H1 (cell line): Measurements from ENCODE around the gene KLC4.

ENCODE experiments used
- BRCA1 ChIP-seq: IDR thresholded peaks from 2 replicates; pipeline ENCODE4 v1.6.1; 2012; ENCODE audit warnings: low read depth, low read length, improper control_type of control experiment
- EP300 ChIP-seq, 2 experiments: IDR thresholded peaks; 1 replicate in 1 of 2; 2 replicates in 1 of 2; pipeline ENCODE4 v1.6.1; 2011 to 2012; ENCODE audit warnings: low read depth in 2 of 2, low read length in 2 of 2, mild to moderate bottlenecking in 2 of 2, borderline replicate concordance in 1 of 2, inconsistent platforms in 1 of 2, moderate library complexity in 1 of 2
- EZH2 ChIP-seq: fragments of 200-600 bp; sonication (generic); IDR thresholded peaks from 2 replicates; pipeline ENCODE4 v1.7.1; 2012; ENCODE audit warnings: low read depth, mild to moderate bottlenecking, moderate library complexity, low read length, inconsistent platforms; ENCODE audit not compliant: severe bottlenecking
- JUND ChIP-seq: IDR thresholded peaks from 2 replicates; pipeline ENCODE4 v1.6.1; 2011; ENCODE audit warnings: mild to moderate bottlenecking, improper control_type of control experiment, low read length
- MAFK ChIP-seq: IDR thresholded peaks from 2 replicates; pipeline ENCODE4 v1.6.1; 2012; ENCODE audit warnings: low read depth, mild to moderate bottlenecking, improper control_type of control experiment, low read length
- MAX ChIP-seq: IDR thresholded peaks from 2 replicates; pipeline ENCODE4 v1.6.1; 2012; ENCODE audit warnings: inconsistent platforms
- NRF1 ChIP-seq: IDR thresholded peaks from 2 replicates; pipeline ENCODE4 v1.6.1; 2011; ENCODE audit warnings: mild to moderate bottlenecking, low read depth, low read length, improper control_type of control experiment
- POLR2AphosphoS5 ChIP-seq: IDR thresholded peaks from 2 replicates; pipeline ENCODE4 v1.6.1; 2011; ENCODE audit warnings: low read depth, low read length
- SAP30 ChIP-seq: fragments of 300-600 bp; sonication (generic); IDR thresholded peaks from 2 replicates; pipeline ENCODE4 v1.7.1; 2012; ENCODE audit warnings: low read length, moderate library complexity, mild to moderate bottlenecking, inconsistent platforms; ENCODE audit not compliant: insufficient read depth, insufficient replicate concordance
- SIN3A ChIP-seq, 2 experiments: IDR thresholded peaks in 1 of 2; conservative IDR thresholded peaks in 1 of 2; 2 replicates each; pipeline ENCODE4 v1.6.1; 2011 to 2012; ENCODE audit warnings: low read length in 2 of 2, improper control_type of control experiment in 1 of 2, low read depth in 1 of 2, mild to moderate bottlenecking in 1 of 2
- SP1 ChIP-seq: IDR thresholded peaks from 2 replicates; pipeline ENCODE4 v1.6.1; 2011; ENCODE audit warnings: low read depth, low read length
- SUZ12 ChIP-seq: fragments of 200-600 bp; sonication (generic); IDR thresholded peaks from 2 replicates; pipeline ENCODE4 v1.6.1; 2012; ENCODE audit warnings: mild to moderate bottlenecking, inconsistent platforms, low read length, moderate library complexity, mixed read lengths
- YY1 ChIP-seq: IDR thresholded peaks from 2 replicates; pipeline ENCODE4 v1.6.1; 2011; ENCODE audit warnings: low read depth, mild to moderate bottlenecking, low read length
- TF ChIP-seq, protein P1 (sequence below), 3 experiments: IDR thresholded peaks; 1 replicate in 2 of 3; 2 replicates in 1 of 3; pipeline versions ENCODE4 v1.5.1 to v1.6.1; 2011; ENCODE audit warnings: low read length in 3 of 3, mild to moderate bottlenecking in 3 of 3, inconsistent platforms in 2 of 3, low read depth in 1 of 3, moderate library complexity in 1 of 3; ENCODE audit not compliant: insufficient read depth in 1 of 3; ENCODE audit errors: control extremely low read depth in 1 of 3

- TF ChIP-seq YY1: peak; percentile 88
- TF ChIP-seq, protein P1, sequence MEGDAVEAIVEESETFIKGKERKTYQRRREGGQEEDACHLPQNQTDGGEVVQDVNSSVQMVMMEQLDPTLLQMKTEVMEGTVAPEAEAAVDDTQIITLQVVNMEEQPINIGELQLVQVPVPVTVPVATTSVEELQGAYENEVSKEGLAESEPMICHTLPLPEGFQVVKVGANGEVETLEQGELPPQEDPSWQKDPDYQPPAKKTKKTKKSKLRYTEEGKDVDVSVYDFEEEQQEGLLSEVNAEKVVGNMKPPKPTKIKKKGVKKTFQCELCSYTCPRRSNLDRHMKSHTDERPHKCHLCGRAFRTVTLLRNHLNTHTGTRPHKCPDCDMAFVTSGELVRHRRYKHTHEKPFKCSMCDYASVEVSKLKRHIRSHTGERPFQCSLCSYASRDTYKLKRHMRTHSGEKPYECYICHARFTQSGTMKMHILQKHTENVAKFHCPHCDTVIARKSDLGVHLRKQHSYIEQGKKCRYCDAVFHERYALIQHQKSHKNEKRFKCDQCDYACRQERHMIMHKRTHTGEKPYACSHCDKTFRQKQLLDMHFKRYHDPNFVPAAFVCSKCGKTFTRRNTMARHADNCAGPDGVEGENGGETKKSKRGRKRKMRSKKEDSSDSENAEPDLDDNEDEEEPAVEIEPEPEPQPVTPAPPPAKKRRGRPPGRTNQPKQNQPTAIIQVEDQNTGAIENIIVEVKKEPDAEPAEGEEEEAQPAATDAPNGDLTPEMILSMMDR (IDR thresholded peaks at IDR 0.05; ENCODE audit: control extremely low read depth in 1 of 3, insufficient read depth in 1 of 3, low read depth in 1 of 3, low read length in 3 of 3): no peak
- no peak for TF ChIP-seq SAP30
- TF ChIP-seq BRCA1: no peak
- TF ChIP-seq MAX: no peak
- no peak for TF ChIP-seq SP1
- TF ChIP-seq JUND: no peak
- TF ChIP-seq SUZ12: no peak
- no peak for TF ChIP-seq EZH2
- TF ChIP-seq NRF1: no peak
- TF ChIP-seq POLR2AphosphoS5: peak; percentile 16; the same call in 1 of the 2 replicates
- TF ChIP-seq EP300 (IDR thresholded peaks at IDR 0.05; ENCODE audit: borderline replicate concordance in 1 of 2, low read depth in 2 of 2, low read length in 2 of 2): no peak
- peak in 1 of 2 experiments; percentile 73; a peak in 2 of 4 replicates for TF ChIP-seq SIN3A (conservative IDR thresholded peaks at IDR 0.05 in 1 of 2, IDR thresholded peaks at IDR 0.05 in 1 of 2; ENCODE audit: low read depth in 1 of 2, low read length in 2 of 2)
- TF ChIP-seq MAFK: no peak
These were observed 38.0 kb upstream of the KLC4 start, which contains the start of gene RRP36 for GRCh38 chr6:43021270-43022047.
